Measurements from ENCODE around the gene ERBIN.

DNA sequence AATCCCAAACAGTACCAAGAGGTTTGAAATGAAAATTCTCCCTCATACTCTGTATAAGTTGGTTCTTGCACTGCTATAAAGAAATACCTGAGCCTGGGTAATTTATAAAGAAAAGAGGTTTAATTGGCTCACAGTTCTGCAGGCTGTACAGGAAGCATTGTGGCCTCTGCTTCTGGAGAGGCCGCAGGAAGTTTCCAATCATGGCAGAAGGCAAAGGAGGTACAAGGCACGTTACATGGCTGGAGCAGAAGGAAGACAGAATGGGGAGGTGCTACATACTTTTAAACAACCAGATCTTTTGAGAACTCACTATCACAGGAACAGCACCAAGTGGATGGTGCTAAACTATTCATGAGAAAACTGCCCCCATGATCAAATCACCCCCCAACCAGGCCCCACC, 25.6 kb upstream of the ERBIN start:
- no peak for TF ChIP-seq POLR2AphosphoS5 (IDR thresholded peaks at IDR 0.05; ENCODE audit: low read depth, low read length)
- no peak for TF ChIP-seq POLR2A (IDR thresholded peaks at IDR 0.05; ENCODE audit: low read depth, low read length)
- TF ChIP-seq TAF1 (IDR thresholded peaks at IDR 0.05; ENCODE audit: low read depth, low read length), result no peak
- TF ChIP-seq SPI1 (IDR thresholded peaks at IDR 0.05; ENCODE audit: low read depth, low read length), result no peak
